Upper lobe of left lung (tissue), 4 donors: ENCODE data around the gene MICALL1.

Experiments
- EP300 ChIP-seq, 4 donors: sonication (generic); formaldehyde crosslinking; IDR thresholded peaks; one replicate each; pipeline ENCODE4 v1.5.1; 2017; ENCODE audit warnings: antibody characterized with exemption in 4 of 4, control low read depth in 2 of 4
- POLR2A ChIP-seq, 4 donors: fragments of 450-650 bp; IDR thresholded peaks; one replicate each; pipeline ENCODE4 v1.5.1; 2016 to 2017; ENCODE audit warnings: antibody characterized with exemption in 4 of 4, mild to moderate bottlenecking in 2 of 4
- POLR2AphosphoS5 ChIP-seq, 2 donors: sonication (generic); formaldehyde crosslinking; IDR thresholded peaks; one replicate each; pipeline ENCODE4 v1.5.1; 2017; ENCODE audit warnings: antibody characterized with exemption in 2 of 2
- TF ChIP-seq, protein P1 (sequence below), 6 experiments: fragments of 450-650 bp in 4 of 6; fragments of 200-600 bp in 2 of 6; sonication (generic) in 2 of 6; IDR thresholded peaks; one replicate each; pipeline ENCODE4 v1.5.1; 2016 to 2019; ENCODE audit warnings: antibody characterized with exemption in 6 of 6

- no peak for TF ChIP-seq POLR2A (IDR thresholded peaks at IDR 0.05)
- TF ChIP-seq, protein P1, sequence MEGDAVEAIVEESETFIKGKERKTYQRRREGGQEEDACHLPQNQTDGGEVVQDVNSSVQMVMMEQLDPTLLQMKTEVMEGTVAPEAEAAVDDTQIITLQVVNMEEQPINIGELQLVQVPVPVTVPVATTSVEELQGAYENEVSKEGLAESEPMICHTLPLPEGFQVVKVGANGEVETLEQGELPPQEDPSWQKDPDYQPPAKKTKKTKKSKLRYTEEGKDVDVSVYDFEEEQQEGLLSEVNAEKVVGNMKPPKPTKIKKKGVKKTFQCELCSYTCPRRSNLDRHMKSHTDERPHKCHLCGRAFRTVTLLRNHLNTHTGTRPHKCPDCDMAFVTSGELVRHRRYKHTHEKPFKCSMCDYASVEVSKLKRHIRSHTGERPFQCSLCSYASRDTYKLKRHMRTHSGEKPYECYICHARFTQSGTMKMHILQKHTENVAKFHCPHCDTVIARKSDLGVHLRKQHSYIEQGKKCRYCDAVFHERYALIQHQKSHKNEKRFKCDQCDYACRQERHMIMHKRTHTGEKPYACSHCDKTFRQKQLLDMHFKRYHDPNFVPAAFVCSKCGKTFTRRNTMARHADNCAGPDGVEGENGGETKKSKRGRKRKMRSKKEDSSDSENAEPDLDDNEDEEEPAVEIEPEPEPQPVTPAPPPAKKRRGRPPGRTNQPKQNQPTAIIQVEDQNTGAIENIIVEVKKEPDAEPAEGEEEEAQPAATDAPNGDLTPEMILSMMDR (IDR thresholded peaks at IDR 0.05): no peak
- TF ChIP-seq EP300 (IDR thresholded peaks at IDR 0.05): no peak
- no peak for TF ChIP-seq POLR2AphosphoS5 (IDR thresholded peaks at IDR 0.05)
These were observed 65.7 kb downstream of the MICALL1 start for GRCh38 chr22:37971475-37972434.
